Upper lobe of right lung (tissue), 1 donor: ENCODE results near the gene SLC16A10. TPM values are rescaled to one million over a fixed set of nuclear protein-coding genes. Genes with fewer than 3 reads are reported as not detected.
"Not testable (repeated sequence)": the region's sequence is repeated elsewhere in the genome, so short reads cannot be mapped to it uniquely, and the experiment has no call there.

ENCODE experiments used
- ATAC-seq: fragments of 200-7000 bp; cut with Tn5 transposase; one replicate; pipeline ENCODE4 v1.9.1; 2020; ENCODE audit warnings: mild to moderate bottlenecking, moderate library complexity
- DNase-seq: peaks from one replicate; pipeline ENCODE4 v3.0.0-alpha.2; 2020
- H3K27ac ChIP-seq: fragments of 200-600 bp; one replicate; pipeline ENCODE4 v1.8.0; 2022
- H3K27me3 ChIP-seq: fragments of 200-600 bp; one replicate; pipeline ENCODE4 v1.8.0; 2022; ENCODE audit warnings: mild to moderate bottlenecking
- H3K36me3 ChIP-seq: fragments of 200-600 bp; one replicate; pipeline ENCODE4 v1.8.0; 2022
- H3K4me1 ChIP-seq: fragments of 200-600 bp; one replicate; pipeline ENCODE4 v1.8.0; 2022
- H3K4me3 ChIP-seq: fragments of 200-600 bp; one replicate; pipeline ENCODE4 v1.8.0; 2022; ENCODE audit warnings: mild to moderate bottlenecking
- H3K9me3 ChIP-seq: fragments of 200-600 bp; one replicate; pipeline ENCODE4 v1.8.0; 2022
- intact Hi-C: fragments of 100-400 bp; cut with DNase I; formaldehyde crosslinking; loops from one replicate; pipeline ENCODE4 v1.11.0; 2022
- total RNA-seq: library from RNA; stranded (reverse); fragmentation: NEBNext Ultra II Directional; extraction: Animal tissue kit (Norgen Biotek cat#: 25700); gene quantifications from one replicate; pipeline ENCODE4 v1.2.1, GENCODE V29; 2021
- TF ChIP-seq, protein P1 (sequence below): fragments of 200-600 bp; IDR thresholded peaks from one replicate; pipeline ENCODE4 v1.8.0; 2022; ENCODE audit warnings: antibody characterized with exemption
- donor health status: DM: no; HTN: yes; CAD: no; lungs with severe emphysema.

Gene SLC16A10
- total RNA-seq, 1 donor from 2014 or later, result 12.3 TPM

DNA sequence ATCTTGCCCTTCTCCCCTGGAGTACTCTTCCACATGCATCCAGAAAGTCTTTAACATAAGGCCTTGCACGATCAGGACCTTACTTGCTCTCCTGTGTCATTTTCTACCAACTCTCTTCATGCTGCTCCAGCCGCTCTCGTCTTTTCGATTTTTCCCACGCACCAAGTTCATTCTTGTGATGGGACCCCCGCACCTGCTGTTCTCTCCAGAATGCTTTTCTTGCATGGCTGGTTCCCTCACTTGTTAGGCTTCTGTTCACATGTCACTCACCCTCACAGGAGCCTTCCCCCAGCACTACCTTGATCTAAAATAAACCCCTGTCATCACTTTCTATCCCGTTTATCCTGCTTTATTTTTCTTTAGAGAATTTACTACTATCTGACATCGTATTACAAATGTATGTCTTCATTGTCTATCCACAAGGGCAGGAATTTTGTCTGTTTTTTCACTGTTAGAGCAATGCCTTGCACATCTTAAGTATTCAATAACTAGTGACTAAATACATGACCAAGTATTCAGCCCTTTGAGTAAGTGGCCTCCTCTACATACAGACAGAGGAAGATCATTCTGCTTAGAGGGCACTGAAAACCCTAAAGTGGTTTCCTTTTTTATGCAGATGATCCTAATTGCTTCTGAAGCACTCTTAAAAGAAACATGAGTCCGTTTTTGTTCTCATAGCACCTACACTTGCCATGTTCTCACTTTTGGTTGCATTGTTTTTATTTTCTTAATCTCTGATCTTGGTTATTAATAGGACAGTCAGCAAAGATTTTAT lies 166.9 kb downstream of the SLC16A10 start:
- DNase-seq (no peak), ATAC-seq (no peak)
- no peaks in the 10 kb centered on the region for H3K36me3 ChIP-seq
- H3K9me3 ChIP-seq, result no peaks in the 10 kb centered on the region
- no peak overlapping the region for H3K27ac ChIP-seq
- TF ChIP-seq, protein P1, sequence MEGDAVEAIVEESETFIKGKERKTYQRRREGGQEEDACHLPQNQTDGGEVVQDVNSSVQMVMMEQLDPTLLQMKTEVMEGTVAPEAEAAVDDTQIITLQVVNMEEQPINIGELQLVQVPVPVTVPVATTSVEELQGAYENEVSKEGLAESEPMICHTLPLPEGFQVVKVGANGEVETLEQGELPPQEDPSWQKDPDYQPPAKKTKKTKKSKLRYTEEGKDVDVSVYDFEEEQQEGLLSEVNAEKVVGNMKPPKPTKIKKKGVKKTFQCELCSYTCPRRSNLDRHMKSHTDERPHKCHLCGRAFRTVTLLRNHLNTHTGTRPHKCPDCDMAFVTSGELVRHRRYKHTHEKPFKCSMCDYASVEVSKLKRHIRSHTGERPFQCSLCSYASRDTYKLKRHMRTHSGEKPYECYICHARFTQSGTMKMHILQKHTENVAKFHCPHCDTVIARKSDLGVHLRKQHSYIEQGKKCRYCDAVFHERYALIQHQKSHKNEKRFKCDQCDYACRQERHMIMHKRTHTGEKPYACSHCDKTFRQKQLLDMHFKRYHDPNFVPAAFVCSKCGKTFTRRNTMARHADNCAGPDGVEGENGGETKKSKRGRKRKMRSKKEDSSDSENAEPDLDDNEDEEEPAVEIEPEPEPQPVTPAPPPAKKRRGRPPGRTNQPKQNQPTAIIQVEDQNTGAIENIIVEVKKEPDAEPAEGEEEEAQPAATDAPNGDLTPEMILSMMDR, result no peak
- intact Hi-C loops, result no loop called here
- H3K4me3 ChIP-seq, result no peak overlapping the region
- no peaks in the 10 kb centered on the region for H3K27me3 ChIP-seq
- H3K4me1 ChIP-seq, result peaks cover 5% of the 10 kb centered on the region

DNA sequence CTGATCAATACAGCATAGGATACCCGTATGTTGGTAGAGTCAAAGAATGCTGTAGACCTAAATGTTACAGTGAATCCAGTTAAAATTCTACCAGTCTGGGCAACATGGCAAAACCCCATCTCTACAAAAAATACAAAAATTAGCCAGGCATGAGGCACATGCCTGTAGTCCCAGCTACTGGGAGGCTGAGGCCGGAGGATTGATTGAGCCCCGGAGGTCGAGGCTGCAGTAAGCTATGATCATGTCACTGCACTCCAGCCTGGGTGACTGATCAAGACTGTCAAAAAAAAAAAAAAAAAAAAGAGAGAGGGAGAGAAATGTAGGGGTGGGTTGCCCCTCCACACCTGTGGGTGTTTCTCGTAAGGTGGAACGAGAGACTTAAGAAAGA lies 167.5 kb downstream of the SLC16A10 start:
- intact Hi-C loops, result no loop called here
- TF ChIP-seq, protein P1, result no peak
- ATAC-seq, result no peak

DNA sequence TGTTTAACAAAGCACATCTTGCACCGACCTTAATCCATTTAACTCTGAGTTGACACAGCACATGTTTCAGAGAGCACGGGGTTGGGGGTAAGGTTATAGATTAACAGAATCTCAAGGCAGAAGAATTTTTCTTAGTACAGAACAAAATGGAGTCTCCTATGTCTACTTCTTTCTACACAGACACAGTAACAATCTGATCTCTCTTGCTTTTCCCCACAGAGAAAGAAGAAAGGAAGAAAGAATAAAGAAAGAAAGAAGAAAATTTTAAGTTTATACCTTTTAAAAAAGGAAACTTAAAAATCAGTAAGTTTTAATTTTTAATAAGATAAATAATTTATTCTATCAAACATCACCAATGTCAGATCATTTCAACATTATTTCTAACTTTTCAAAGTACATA lies 168.5 kb downstream of the SLC16A10 start:
- H3K4me3 ChIP-seq, H3K36me3 ChIP-seq, DNase-seq, H3K9me3 ChIP-seq, ATAC-seq, H3K27me3 ChIP-seq, H3K27ac ChIP-seq, intact Hi-C loops: not testable (repeated sequence)
- H3K4me1 ChIP-seq, result peaks cover 17% of the 10 kb centered on the region

More for the DNA sequence above, 167.5 kb downstream of the SLC16A10 start:
- no peaks in the 10 kb centered on the region for H3K27me3 ChIP-seq
- no peak overlapping the region for H3K4me3 ChIP-seq
- no peak overlapping the region for H3K27ac ChIP-seq
- peaks cover 6% of the 10 kb centered on the region for H3K4me1 ChIP-seq
- no peaks in the 10 kb centered on the region for H3K36me3 ChIP-seq
- no peak for DNase-seq
- no peaks in the 10 kb centered on the region for H3K9me3 ChIP-seq

DNA sequence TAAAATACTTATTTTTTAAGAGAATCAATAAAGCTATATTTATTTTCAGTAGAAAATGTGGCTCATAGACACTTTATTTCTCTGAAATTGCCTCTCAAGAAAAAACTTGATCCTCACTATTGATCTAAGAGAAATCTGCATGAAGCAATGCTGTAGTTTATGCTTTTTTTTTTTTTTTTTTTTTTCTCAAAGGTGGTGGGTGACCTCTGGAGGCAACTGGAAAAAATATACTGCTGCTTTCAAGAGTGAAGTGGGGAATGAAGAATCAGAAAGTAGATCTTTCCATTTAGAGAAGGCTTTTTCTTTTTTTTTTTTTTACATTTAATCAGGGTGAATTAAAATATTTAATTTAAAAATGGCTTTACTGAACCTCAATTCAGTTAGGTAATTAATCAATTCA lies 169.3 kb downstream of the SLC16A10 start:
- TF ChIP-seq, protein P1, result no peak
- Histone ChIP-seq H3K9me3 (no peaks in the 10 kb centered on the region), H3K27me3 (no peaks in the 10 kb centered on the region), H3K4me3 (no peak overlapping the region), H3K36me3 (no peaks in the 10 kb centered on the region), H3K4me1 (peaks cover 19% of the 10 kb centered on the region), H3K27ac (no peak overlapping the region)
- DNase-seq, result no peak
- intact Hi-C loops, result no loop called here
- ATAC-seq, result no peak

DNA sequence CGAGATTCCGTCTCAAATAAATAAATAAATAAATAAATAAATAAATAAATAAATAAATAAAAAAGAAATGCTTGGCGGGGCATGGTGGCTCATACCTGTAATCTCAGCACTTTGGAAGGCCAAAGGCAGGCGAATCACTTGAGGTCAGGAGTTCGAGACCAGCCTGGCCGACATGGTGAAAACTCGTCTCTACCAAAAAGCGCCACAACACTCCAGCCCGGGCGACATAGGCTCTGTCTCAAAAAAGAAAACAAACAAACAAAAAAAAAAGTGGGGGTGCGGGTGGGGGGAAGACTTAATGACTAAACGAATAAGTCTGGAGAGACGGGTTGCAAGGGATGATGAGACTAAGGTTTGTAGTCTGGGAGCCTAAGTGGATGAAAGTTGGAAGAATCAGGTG lies 170.7 kb downstream of the SLC16A10 start:
- H3K4me1 ChIP-seq, result peaks cover 19% of the 10 kb centered on the region
- H3K9me3 ChIP-seq, result no peaks in the 10 kb centered on the region
- H3K27me3 ChIP-seq, result no peaks in the 10 kb centered on the region
- H3K36me3 ChIP-seq, result no peaks in the 10 kb centered on the region
- ATAC-seq (no peak), DNase-seq (no peak)
- H3K4me3 ChIP-seq, result no peak overlapping the region
- H3K27ac ChIP-seq, result no peak overlapping the region
- intact Hi-C loops, result no loop called here
- TF ChIP-seq, protein P1, result no peak

DNA sequence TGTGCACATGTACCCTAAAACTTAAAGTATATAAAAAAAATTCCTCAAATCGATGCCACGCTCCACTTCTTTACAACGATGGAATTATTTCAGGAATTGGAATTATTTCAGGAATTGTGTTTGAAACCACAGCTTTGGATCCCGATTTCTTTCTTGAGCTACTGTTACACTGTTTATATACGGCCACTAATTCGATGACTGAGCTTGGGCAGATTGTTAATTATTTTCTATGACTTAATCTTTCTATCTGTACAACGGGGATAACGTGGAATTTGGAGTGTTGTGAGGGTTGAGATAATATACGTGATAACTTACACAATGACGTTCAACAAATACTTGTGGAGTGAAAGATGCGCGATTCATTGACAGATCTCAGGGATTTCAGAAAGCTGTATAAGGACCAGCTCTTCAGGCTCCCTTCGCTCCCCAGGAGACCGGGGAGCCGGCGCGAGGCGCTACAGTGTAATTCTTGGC lies 171.3 kb downstream of the SLC16A10 start:
- TF ChIP-seq, protein P1, result no peak
- no peak for DNase-seq
- intact Hi-C loops, result no loop called here
- no peaks in the 10 kb centered on the region for H3K27me3 ChIP-seq
- no peaks in the 10 kb centered on the region for H3K36me3 ChIP-seq
- peak overlapping the region; percentile 77 for H3K4me3 ChIP-seq
- H3K27ac ChIP-seq, result peak overlapping the region; percentile 94
- peaks cover 19% of the 10 kb centered on the region for H3K4me1 ChIP-seq
- no peak for ATAC-seq
- H3K9me3 ChIP-seq, result no peaks in the 10 kb centered on the region
